Measurements from ENCODE around the gene RNF220.
A peak's percentile ranks its signal among the peaks of the same experiment; 100 is the strongest.

RNF220 gene

DNA sequence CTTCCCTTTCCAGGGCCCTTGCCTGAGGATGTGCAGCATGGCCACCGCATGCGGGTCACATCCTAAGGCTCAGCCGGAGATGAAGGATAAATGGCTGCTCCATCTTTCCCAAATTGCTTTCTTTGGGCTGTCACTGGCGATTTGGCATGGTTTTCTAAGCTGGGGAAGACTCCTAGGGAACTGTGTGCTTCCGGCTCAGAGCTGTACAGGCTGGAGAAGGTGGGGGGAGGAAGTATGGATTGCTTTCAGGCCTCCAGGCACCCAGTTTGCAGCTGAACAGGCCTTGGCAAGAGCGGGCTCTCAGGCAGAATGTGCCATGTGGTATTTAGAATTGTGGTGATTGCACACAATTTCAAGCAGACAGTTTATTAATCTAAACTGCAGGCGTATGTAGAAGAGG is 220.3 kb downstream of the RNF220 start:
- Mint-ChIP-seq H3K9me3 (no peaks in the 10 kb centered on the region), H3K4me1 (peaks cover under 1% of the 10 kb centered on the region in 2 donors), H3K36me3 (no peaks in the 10 kb centered on the region), H3K27ac (no peak overlapping the region), H3K4me3 (no peak overlapping the region), H3K27me3 (no peaks in the 10 kb centered on the region)
- ATAC-seq (replicated peaks) (no peak), DNase-seq (no peak)

DNA sequence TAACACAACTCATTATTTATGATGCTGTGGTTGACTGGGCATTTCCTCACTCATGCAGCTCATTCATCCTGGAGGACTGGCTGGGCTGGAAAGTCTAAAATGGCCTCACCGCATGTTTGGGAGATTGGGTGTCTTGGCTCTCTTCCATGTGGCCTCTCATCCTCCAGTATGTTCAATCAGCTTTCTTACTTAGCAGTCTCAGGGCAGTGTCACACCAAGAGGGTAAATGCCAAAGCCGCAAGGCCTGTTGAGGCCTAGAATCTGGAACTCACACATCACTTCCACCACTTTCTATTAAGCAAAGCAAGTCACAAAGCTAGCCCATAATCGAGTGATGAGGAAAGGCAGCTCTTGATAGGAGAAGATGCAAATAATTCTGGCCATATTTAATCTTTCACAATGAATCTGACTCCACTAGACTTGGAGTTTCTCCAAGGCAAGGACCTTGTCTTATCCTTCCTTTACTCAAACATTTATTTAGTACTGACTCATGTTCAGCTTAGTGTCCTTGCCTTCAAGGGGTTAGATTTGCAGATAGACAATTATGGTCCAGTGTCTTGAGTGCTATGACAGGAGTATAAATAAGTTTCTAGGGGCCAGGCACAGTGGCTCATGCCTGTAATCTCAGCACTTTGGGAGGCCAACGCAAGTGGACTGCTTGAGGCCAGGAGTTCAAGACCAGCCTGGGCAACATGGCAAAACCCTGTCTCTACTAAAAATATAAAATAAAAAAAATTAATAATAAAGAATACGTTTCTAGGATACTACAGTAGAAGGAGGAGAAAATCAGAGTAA is 224.1 kb downstream of the RNF220 start:
- Mint-ChIP-seq H3K27me3 (no peaks in the 10 kb centered on the region), H3K27ac (no peak overlapping the region), H3K9me3 (peaks cover 0 to 5% of the 10 kb centered on the region in 2 donors), H3K4me3 (no peak overlapping the region), H3K36me3 (peaks cover 9 to 10% of the 10 kb centered on the region in 2 donors), H3K4me1 (peaks cover 24 to 33% of the 10 kb centered on the region in 2 donors)
- DNase-seq = no peak
- ATAC-seq (replicated peaks) = no peak

GRCh38 chr1:44630116-44630515 is 225.1 kb downstream of the RNF220 start:
- Mint-ChIP-seq H3K4me1 (peaks cover 33 to 42% of the 10 kb centered on the region in 2 donors), H3K9me3 (peaks cover 0 to 5% of the 10 kb centered on the region in 2 donors), H3K36me3 (peaks cover 17 to 19% of the 10 kb centered on the region in 2 donors), H3K4me3 (peak overlapping the region; percentile 91 to 96), H3K27ac (peak overlapping the region; percentile 98), H3K27me3 (no peaks in the 10 kb centered on the region)
- no peak for ATAC-seq (replicated peaks)
- no peak for DNase-seq

GRCh38 chr1:44631333-44631646 is 226.2 kb downstream of the RNF220 start:
- Mint-ChIP-seq H3K27me3 (no peaks in the 10 kb centered on the region), H3K36me3 (peaks cover 24 to 31% of the 10 kb centered on the region in 2 donors), H3K4me1 (peaks cover 42 to 48% of the 10 kb centered on the region in 2 donors), H3K4me3 (peak overlapping the region; percentile 91 to 96), H3K27ac (peak overlapping the region; percentile 98), H3K9me3 (peaks cover 0 to 5% of the 10 kb centered on the region in 2 donors)
- DNase-seq = no peak
- ATAC-seq (replicated peaks) = peak; percentile 33 to 45

GRCh38 chr1:44631647-44632539 is 226.8 kb downstream of the RNF220 start:
- peak overlapping the region; percentile 91 to 96 for H3K4me3 Mint-ChIP-seq
- DNase-seq = peak; percentile 87
- H3K36me3 Mint-ChIP-seq = peaks cover 28 to 37% of the 10 kb centered on the region in 2 donors
- no peaks in the 10 kb centered on the region for H3K27me3 Mint-ChIP-seq
- peak overlapping the region; percentile 98 for H3K27ac Mint-ChIP-seq
- H3K9me3 Mint-ChIP-seq = peaks cover 0 to 5% of the 10 kb centered on the region in 2 donors
- ATAC-seq (replicated peaks) = peak; percentile 82 to 86
- H3K4me1 Mint-ChIP-seq = peaks cover 42 to 48% of the 10 kb centered on the region in 2 donors

- Mint-ChIP-seq H3K36me3 (peaks cover 30 to 41% of the 10 kb centered on the region in 2 donors), H3K9me3 (peaks cover 0 to 5% of the 10 kb centered on the region in 2 donors), H3K4me3 (peak overlapping the region; percentile 91 to 96), H3K27me3 (no peaks in the 10 kb centered on the region), H3K27ac (peak overlapping the region; percentile 98), H3K4me1 (peaks cover 42 to 48% of the 10 kb centered on the region in 2 donors)
- DNase-seq = no peak
- ATAC-seq (replicated peaks) = peak in 1 of 2 donors; percentile 1
These were observed 227.5 kb downstream of the RNF220 start for GRCh38 chr1:44632598-44632997.

GRCh38 chr1:44634606-44635189 is 229.6 kb downstream of the RNF220 start:
- peaks cover 40 to 55% of the 10 kb centered on the region in 2 donors for H3K36me3 Mint-ChIP-seq
- no peak overlapping the region for H3K4me3 Mint-ChIP-seq
- peaks cover 0 to 5% of the 10 kb centered on the region in 2 donors for H3K9me3 Mint-ChIP-seq
- peak overlapping the region; percentile 76 for H3K27ac Mint-ChIP-seq
- DNase-seq (no peak), ATAC-seq (replicated peaks) (no peak)
- peaks cover 44 to 48% of the 10 kb centered on the region in 2 donors for H3K4me1 Mint-ChIP-seq
- no peaks in the 10 kb centered on the region for H3K27me3 Mint-ChIP-seq

GRCh38 chr1:44635439-44635838 is 230.4 kb downstream of the RNF220 start:
- ATAC-seq (replicated peaks) (no peak), DNase-seq (no peak)
- Mint-ChIP-seq H3K4me1 (peaks cover 43 to 47% of the 10 kb centered on the region in 2 donors), H3K9me3 (peaks cover 0 to 4% of the 10 kb centered on the region in 2 donors), H3K27ac (no peak overlapping the region), H3K36me3 (peaks cover 40 to 55% of the 10 kb centered on the region in 2 donors), H3K27me3 (no peaks in the 10 kb centered on the region), H3K4me3 (no peak overlapping the region)

- Mint-ChIP-seq H3K4me1 (peaks cover 35 to 40% of the 10 kb centered on the region in 2 donors), H3K36me3 (peaks cover 38 to 55% of the 10 kb centered on the region in 2 donors)
These were observed 231.1 kb downstream of the RNF220 start for GRCh38 chr1:44636083-44636687.

DNA sequence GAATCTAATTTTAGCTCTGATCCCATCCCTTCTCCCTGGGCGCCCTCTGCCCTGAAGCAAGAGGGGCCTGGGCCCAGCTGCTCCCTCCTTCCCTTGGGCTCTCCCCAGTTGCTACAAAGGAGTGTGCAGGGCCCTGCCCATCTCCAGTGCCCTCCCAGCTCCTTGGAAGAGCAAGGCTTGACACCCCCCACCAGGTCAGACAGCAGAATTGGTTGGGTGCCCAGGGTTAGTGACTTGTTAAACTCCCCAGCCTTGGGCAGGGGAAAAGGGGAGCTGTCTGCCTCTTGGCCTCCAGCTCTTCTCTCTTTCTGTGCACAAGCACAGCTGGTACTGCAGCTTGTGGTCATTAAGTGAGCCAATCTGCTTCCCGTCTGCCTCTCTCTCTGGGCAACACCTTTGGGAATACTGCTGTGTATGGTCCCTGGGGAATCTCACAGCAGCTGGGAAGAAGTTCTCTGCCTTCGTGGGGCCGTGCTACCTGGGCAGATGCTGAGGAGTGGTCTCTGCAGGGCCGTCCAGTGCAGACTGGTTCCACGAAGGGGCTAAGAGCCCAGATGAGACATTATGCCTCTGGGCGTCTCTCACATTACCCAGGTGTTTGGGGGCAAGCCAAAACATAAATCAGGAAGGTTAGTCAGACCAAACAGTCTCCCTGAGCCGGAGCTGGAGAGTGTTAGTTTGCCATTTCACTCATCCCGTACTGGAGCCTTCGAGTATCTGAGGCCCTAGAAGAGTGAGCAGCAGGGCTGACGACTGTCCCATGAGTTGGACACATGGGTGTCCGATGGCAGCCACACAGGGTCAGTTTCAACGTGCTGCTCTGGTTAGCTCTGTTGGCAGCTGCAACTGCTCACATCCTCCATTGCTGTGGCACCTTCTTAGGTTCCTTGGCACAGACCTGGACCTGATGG is 231.9 kb downstream of the RNF220 start:
- ATAC-seq (replicated peaks) = no peak
- Mint-ChIP-seq H3K27ac (peak overlapping the region; percentile 65), H3K36me3 (peaks cover 43 to 61% of the 10 kb centered on the region in 2 donors), H3K4me1 (peaks cover 33 to 42% of the 10 kb centered on the region in 2 donors), H3K9me3 (no peaks in the 10 kb centered on the region), H3K4me3 (no peak overlapping the region), H3K27me3 (no peaks in the 10 kb centered on the region)
- DNase-seq = no peak

More at GRCh38 chr1:44636083-44636687, 231.1 kb downstream of the RNF220 start:
- Mint-ChIP-seq H3K4me3 (no peak overlapping the region), H3K9me3 (no peaks in the 10 kb centered on the region), H3K27me3 (no peaks in the 10 kb centered on the region), H3K27ac (peak overlapping the region; percentile 62)
- ATAC-seq (replicated peaks) = no peak
- no peak for DNase-seq

DNA sequence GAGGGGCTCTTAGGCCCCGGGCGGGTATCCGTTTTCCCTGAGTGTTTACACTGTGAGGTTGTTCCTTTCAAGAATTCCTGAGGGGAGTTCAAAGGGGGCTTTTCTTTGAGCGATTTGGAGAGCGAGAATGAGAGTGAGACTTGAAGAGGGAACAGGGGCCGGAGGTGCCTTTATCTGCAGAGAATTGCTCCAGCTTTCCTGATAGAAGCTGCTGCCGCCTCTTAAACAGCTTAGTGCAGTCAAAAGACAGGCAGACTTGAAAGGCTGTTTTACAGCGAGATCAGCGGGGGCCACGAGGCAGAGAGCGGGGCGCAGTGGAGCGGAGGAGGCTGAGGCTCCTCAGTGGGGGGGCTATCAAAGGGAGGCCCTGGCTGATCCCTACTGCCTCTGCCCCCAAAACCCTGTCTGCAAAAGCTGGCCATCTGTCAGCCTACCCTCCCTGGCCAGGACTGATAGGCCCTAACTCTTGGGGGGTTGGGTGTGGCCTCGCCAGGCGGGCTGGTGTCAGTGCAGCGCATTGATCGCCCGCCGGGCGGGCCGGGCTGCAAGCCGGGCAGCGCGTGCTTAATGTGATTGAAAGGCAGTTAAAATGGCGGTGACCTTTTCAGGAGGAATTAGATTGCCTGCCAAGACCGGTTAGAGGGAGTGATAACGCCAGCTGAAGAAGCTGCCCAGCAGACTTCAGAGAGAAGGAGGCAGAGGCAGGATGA is 232.8 kb downstream of the RNF220 start:
- peak overlapping the region; percentile 42 for H3K27ac Mint-ChIP-seq
- no peak overlapping the region for H3K4me3 Mint-ChIP-seq
- DNase-seq (no peak), ATAC-seq (replicated peaks) (no peak)
- no peaks in the 10 kb centered on the region for H3K27me3 Mint-ChIP-seq
- no peaks in the 10 kb centered on the region for H3K9me3 Mint-ChIP-seq
- peaks cover 43 to 67% of the 10 kb centered on the region in 2 donors for H3K36me3 Mint-ChIP-seq
- peaks cover 35 to 36% of the 10 kb centered on the region in 2 donors for H3K4me1 Mint-ChIP-seq

- Mint-ChIP-seq H3K27ac (no peak overlapping the region), H3K4me1 (peaks cover 13 to 14% of the 10 kb centered on the region in 2 donors), H3K4me3 (no peak overlapping the region), H3K36me3 (peaks cover 49 to 65% of the 10 kb centered on the region in 2 donors), H3K27me3 (no peaks in the 10 kb centered on the region), H3K9me3 (no peaks in the 10 kb centered on the region)
- ATAC-seq (replicated peaks) (no peak), DNase-seq (no peak)
These were observed 235.3 kb downstream of the RNF220 start for GRCh38 chr1:44640200-44640853.

Measured in stimulated activated naive B cell treated with anti-CD40 and anti-IgM and Interleukin-4, amounts not matched to agents 10 μg/mL and 1 μg/mL and 100 μg/mL, for 72 hours (primary cell).